ENCODE data around the gene ARPC5. TPM values are rescaled to one million over a fixed set of nuclear protein-coding genes. Genes with fewer than 3 reads are reported as not detected.

The ARPC5 gene
- total RNA-seq, 3 donors from 2014 or later: 60.8 to 80.8 (median 70.8) TPM

DNA sequence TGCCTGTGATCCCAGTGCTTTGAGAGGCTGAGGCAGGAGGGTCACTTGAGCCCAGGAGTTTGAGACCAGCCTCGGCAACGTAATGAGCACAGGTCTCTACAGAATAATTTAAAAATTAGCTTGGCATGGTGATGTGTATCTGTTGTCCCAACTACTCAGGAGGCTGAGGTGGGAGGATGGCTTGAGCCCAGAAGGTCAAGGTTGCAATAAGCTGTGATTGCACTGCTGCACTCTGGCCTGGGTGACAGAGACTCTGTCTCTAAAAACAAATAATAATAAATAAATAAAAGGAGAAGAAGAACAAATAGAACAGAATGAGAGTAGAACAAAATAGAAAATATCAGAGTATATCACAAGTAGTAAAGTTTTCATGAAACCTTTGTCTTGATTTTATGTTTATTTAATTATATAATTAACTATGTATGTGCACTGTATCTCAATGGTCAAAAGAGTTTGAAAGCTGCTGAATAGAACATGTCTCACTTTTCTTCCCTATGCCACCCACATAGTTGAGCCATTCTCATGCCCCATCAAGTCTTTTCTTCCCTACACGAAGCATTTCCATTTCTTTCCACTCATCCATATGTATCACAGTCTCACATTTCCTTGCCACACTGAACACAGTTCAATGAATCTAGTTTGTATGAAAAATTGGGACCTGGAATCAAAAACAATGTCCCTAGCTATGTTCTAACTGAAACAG lies 40.5 kb upstream of the ARPC5 start:
- H3K36me3 ChIP-seq: no peaks in the 10 kb centered on the region
- H3K9me3 ChIP-seq: peaks cover 0 to 3% of the 10 kb centered on the region in 2 donors
- no peaks in the 10 kb centered on the region for H3K4me1 ChIP-seq
- DNase-seq (ENCODE audit: low spot score in 2 of 2): no peak
- no peak overlapping the region for H3K27ac ChIP-seq
- intact Hi-C loops (cut with DNase I; ENCODE audit: low total_unique reads): no loop called here
- no peak overlapping the region for H3K4me3 ChIP-seq
- TF ChIP-seq POLR2AphosphoS5 (IDR thresholded peaks at IDR 0.05): no peak
- TF ChIP-seq, protein P1, sequence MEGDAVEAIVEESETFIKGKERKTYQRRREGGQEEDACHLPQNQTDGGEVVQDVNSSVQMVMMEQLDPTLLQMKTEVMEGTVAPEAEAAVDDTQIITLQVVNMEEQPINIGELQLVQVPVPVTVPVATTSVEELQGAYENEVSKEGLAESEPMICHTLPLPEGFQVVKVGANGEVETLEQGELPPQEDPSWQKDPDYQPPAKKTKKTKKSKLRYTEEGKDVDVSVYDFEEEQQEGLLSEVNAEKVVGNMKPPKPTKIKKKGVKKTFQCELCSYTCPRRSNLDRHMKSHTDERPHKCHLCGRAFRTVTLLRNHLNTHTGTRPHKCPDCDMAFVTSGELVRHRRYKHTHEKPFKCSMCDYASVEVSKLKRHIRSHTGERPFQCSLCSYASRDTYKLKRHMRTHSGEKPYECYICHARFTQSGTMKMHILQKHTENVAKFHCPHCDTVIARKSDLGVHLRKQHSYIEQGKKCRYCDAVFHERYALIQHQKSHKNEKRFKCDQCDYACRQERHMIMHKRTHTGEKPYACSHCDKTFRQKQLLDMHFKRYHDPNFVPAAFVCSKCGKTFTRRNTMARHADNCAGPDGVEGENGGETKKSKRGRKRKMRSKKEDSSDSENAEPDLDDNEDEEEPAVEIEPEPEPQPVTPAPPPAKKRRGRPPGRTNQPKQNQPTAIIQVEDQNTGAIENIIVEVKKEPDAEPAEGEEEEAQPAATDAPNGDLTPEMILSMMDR (IDR thresholded peaks at IDR 0.05): no peak
- no peak for TF ChIP-seq POLR2A (IDR thresholded peaks at IDR 0.05)
- no peaks in the 10 kb centered on the region for H3K27me3 ChIP-seq

DNA sequence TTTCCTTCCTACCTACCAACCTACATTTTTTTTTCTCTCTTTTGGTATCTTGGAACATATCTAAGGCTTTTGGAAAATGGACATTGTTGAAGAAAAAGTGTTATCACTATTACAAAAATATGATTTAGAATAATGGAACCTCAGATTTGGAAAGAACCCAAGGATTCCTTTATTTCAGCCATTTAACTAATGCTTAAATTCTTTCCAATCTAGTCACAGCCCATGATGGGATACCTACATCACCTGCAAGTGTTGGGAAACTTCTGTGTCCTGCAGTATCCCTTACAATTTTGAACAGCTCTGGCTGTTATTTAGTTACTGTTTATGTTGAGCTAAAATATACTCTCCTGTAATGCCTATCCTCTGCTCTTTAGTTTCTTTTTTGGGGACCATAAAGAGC lies 39.8 kb upstream of the ARPC5 start:
- H3K9me3 ChIP-seq: peaks cover 0 to 3% of the 10 kb centered on the region in 2 donors
- no peaks in the 10 kb centered on the region for H3K4me1 ChIP-seq
- H3K27me3 ChIP-seq: no peaks in the 10 kb centered on the region
- no peaks in the 10 kb centered on the region for H3K36me3 ChIP-seq
- H3K27ac ChIP-seq: no peak overlapping the region
- TF ChIP-seq POLR2A (IDR thresholded peaks at IDR 0.05) (no peak), POLR2AphosphoS5 (IDR thresholded peaks at IDR 0.05) (no peak)
- TF ChIP-seq, protein P1 (IDR thresholded peaks at IDR 0.05): no peak
- H3K4me3 ChIP-seq: no peak overlapping the region
- no peak for DNase-seq (ENCODE audit: low spot score in 2 of 2)
- intact Hi-C loops (cut with DNase I; ENCODE audit: low total_unique reads): no loop called here

DNA sequence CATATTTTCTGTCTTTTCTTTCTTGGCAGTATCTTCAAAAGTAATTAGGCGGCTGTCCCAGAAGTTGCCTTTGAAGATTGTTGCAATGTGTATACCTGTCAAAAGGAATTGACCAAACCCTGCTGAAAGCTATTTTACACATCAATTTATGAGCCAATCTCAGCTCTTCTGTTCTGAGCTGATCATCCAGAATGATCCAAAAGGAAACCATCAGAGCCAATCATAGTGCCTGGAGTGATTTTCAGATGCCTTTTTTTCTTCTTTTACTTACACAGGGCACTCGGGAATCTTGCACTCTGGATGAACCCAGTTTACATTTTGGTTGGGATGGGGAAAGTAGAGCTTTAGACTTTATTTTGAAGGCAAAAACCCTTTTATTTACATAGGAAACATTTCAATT lies 39.3 kb upstream of the ARPC5 start:
- Histone ChIP-seq H3K4me3 (no peak overlapping the region), H3K27me3 (no peaks in the 10 kb centered on the region), H3K4me1 (no peaks in the 10 kb centered on the region), H3K36me3 (no peaks in the 10 kb centered on the region), H3K27ac (no peak overlapping the region), H3K9me3 (peaks cover 0 to 3% of the 10 kb centered on the region in 2 donors)
- TF ChIP-seq, protein P1 (IDR thresholded peaks at IDR 0.05): no peak
- no peak for TF ChIP-seq POLR2A (IDR thresholded peaks at IDR 0.05)
- no peak for TF ChIP-seq POLR2AphosphoS5 (IDR thresholded peaks at IDR 0.05)
- intact Hi-C loops (cut with DNase I; ENCODE audit: low total_unique reads): no loop called here
- no peak for DNase-seq (ENCODE audit: low spot score in 2 of 2)

DNA sequence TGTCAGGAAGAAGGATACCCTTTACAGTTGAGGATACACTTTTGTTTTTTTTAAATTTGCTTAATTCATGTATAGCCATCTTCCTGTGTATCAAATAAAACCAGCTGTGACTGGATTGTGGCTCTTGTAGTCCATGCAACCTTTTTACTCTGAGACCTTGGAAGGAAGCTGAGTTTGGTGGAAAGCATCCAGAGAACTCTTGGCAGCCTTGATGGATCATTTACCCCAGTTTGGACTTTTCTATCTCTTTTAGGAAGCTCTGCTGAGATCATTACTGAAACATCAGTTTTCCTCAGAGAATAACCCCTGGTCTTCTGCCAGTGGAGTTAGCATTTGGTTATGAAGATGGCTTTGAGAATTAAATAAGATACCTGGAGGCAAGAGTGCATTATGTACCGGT lies 38.8 kb upstream of the ARPC5 start:
- no peaks in the 10 kb centered on the region for H3K27me3 ChIP-seq
- H3K4me3 ChIP-seq: no peak overlapping the region
- peaks cover 0 to 3% of the 10 kb centered on the region in 2 donors for H3K9me3 ChIP-seq
- H3K4me1 ChIP-seq: no peaks in the 10 kb centered on the region
- no peak for DNase-seq (ENCODE audit: low spot score in 2 of 2)
- no peak overlapping the region for H3K27ac ChIP-seq
- TF ChIP-seq POLR2AphosphoS5 (IDR thresholded peaks at IDR 0.05) (no peak), POLR2A (IDR thresholded peaks at IDR 0.05) (no peak)
- TF ChIP-seq, protein P1 (IDR thresholded peaks at IDR 0.05): no peak
- intact Hi-C loops (cut with DNase I; ENCODE audit: low total_unique reads): no loop called here
- no peaks in the 10 kb centered on the region for H3K36me3 ChIP-seq

DNA sequence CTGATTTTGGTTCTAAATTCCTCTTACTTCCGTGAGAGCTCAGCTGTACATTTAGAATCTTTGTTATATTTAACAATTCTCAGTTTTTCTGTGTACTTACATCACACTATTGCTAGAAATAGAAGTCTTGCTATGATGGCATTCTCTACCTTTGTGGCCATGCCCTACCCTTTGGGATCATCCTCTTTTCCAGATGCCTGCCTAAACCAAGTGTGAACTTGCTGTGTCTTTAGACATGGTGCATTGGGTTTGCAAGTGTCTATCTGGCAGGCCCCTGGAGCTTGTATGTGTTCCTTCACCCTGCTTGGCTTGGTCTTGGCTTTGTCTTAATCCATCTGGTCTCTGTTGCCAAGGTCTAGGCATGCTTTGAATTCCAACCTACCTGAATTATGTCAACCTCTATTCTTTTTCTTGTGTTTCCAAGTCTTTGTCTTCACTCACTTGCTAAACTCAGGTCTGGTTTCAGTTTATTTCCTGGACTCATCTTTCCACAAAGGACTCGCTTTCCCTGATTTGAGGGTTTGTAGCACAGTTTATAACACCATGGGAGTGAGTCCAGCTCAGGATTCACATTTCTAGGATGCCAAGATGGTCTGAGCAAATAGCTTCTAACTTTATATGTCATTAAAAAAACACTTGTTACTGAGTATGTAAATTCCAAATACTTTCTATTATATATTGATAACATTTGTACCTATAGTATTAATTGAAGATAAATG lies 38.2 kb upstream of the ARPC5 start:
- TF ChIP-seq POLR2AphosphoS5 (IDR thresholded peaks at IDR 0.05) (no peak), POLR2A (IDR thresholded peaks at IDR 0.05) (no peak)
- TF ChIP-seq, protein P1 (IDR thresholded peaks at IDR 0.05): no peak
- intact Hi-C loops (cut with DNase I; ENCODE audit: low total_unique reads): no loop called here
- H3K36me3 ChIP-seq: no peaks in the 10 kb centered on the region

More for the DNA sequence above, 38.2 kb upstream of the ARPC5 start:
- peaks cover 0 to 3% of the 10 kb centered on the region in 2 donors for H3K9me3 ChIP-seq
- H3K4me3 ChIP-seq: no peak overlapping the region
- H3K27me3 ChIP-seq: no peaks in the 10 kb centered on the region
- H3K4me1 ChIP-seq: no peaks in the 10 kb centered on the region
- no peak for DNase-seq (ENCODE audit: low spot score in 2 of 2)
- no peak overlapping the region for H3K27ac ChIP-seq
